ENCODE results near the gene EMC9.

- TF ChIP-seq CTCF (IDR thresholded peaks at IDR 0.05) (no peak), POLR2A (IDR thresholded peaks at IDR 0.05; ENCODE audit: low read depth) (no peak), EP300 (IDR thresholded peaks at IDR 0.05) (no peak)
Measured at GRCh38 chr14:24135584-24135833, 5.9 kb downstream of the EMC9 start.
